DND-41 (cell line): ENCODE measurements around the gene SNX9.
"Not testable (repeated sequence)": the region's sequence is repeated elsewhere in the genome, so short reads cannot be mapped to it uniquely, and the experiment has no call there.

ENCODE experiments used
- ATAC-seq: fragments of 200-7000 bp; cut with Tn5 transposase; 3 replicates; pipeline ENCODE4 v1.9.1; 2021; ENCODE audit warnings: low read depth; ENCODE audit not compliant: insufficient read depth
- DNase-seq: peaks from one replicate; pipeline ENCODE4 v3.0.0-alpha.2; 2020
- H2AFZ ChIP-seq: 2 replicates; pipeline ENCODE4 v1.6.0; 2012; ENCODE audit warnings: low read depth, low read length
- H3K27ac ChIP-seq: 2 replicates; pipeline ENCODE4 v1.5.1; 2012; ENCODE audit warnings: low read length, inconsistent platforms
- H3K27me3 ChIP-seq: fragments of 200-600 bp; sonication (generic); 2 replicates; pipeline ENCODE4 v1.6.0; 2012; ENCODE audit warnings: low read length, mild to moderate bottlenecking, inconsistent platforms; ENCODE audit not compliant: insufficient read depth, poor library complexity
- H3K36me3 ChIP-seq: 2 replicates; pipeline ENCODE4 v1.5.1; 2012; ENCODE audit warnings: low read length, inconsistent platforms; ENCODE audit not compliant: insufficient read depth
- H3K4me1 ChIP-seq: 2 replicates; pipeline ENCODE4 v1.5.1; 2012; ENCODE audit warnings: mild to moderate bottlenecking, low read length; ENCODE audit not compliant: insufficient read depth
- H3K4me2 ChIP-seq: 2 replicates; pipeline ENCODE4 v1.6.0; 2012; ENCODE audit warnings: mild to moderate bottlenecking, moderate library complexity, low read length, inconsistent platforms; ENCODE audit not compliant: insufficient read depth
- H3K4me3 ChIP-seq, 2 experiments: fragments of 200-600 bp in 1 of 2; shearing (Covaris generic) in 1 of 2; 2 replicates each; pipeline ENCODE4 v1.5.1; 2012 to 2016; ENCODE audit warnings: inconsistent platforms in 2 of 2, low read length in 2 of 2, mild to moderate bottlenecking in 2 of 2, low read depth in 1 of 2, moderate library complexity in 1 of 2
- H3K79me2 ChIP-seq: 2 replicates; pipeline ENCODE4 v1.6.0; 2012; ENCODE audit warnings: low read length, inconsistent platforms; ENCODE audit not compliant: insufficient read depth
- H3K9ac ChIP-seq: 2 replicates; pipeline ENCODE4 v1.6.0; 2012; ENCODE audit warnings: low read depth, mild to moderate bottlenecking, inconsistent platforms, low read length, moderate library complexity
- H3K9me3 ChIP-seq: 2 replicates; pipeline ENCODE4 v1.5.1; 2012; ENCODE audit warnings: low read length, moderate library complexity, mild to moderate bottlenecking, inconsistent platforms; ENCODE audit not compliant: insufficient read depth, severe bottlenecking
- H4K20me1 ChIP-seq: 2 replicates; pipeline ENCODE4 v1.6.0; 2012; ENCODE audit warnings: low read length; ENCODE audit not compliant: insufficient read depth
- EZH2 ChIP-seq: IDR thresholded peaks from 3 replicates; pipeline ENCODE4 v1.6.1; 2012; ENCODE audit warnings: borderline replicate concordance, low read depth, mild to moderate bottlenecking, moderate library complexity, low read length, inconsistent platforms; ENCODE audit not compliant: severe bottlenecking
- TF ChIP-seq, protein P1 (sequence below): IDR thresholded peaks from 2 replicates; pipeline ENCODE4 v1.5.1; 2012; ENCODE audit warnings: borderline replicate concordance, low read length, moderate library complexity, mild to moderate bottlenecking; ENCODE audit not compliant: poor library complexity, severe bottlenecking; ENCODE audit errors: extremely low read depth

SNX9 gene

GRCh38 chr6:157946053-157946617, 123.1 kb downstream of the SNX9 start:
- no peak for ATAC-seq
- TF ChIP-seq, protein P1, sequence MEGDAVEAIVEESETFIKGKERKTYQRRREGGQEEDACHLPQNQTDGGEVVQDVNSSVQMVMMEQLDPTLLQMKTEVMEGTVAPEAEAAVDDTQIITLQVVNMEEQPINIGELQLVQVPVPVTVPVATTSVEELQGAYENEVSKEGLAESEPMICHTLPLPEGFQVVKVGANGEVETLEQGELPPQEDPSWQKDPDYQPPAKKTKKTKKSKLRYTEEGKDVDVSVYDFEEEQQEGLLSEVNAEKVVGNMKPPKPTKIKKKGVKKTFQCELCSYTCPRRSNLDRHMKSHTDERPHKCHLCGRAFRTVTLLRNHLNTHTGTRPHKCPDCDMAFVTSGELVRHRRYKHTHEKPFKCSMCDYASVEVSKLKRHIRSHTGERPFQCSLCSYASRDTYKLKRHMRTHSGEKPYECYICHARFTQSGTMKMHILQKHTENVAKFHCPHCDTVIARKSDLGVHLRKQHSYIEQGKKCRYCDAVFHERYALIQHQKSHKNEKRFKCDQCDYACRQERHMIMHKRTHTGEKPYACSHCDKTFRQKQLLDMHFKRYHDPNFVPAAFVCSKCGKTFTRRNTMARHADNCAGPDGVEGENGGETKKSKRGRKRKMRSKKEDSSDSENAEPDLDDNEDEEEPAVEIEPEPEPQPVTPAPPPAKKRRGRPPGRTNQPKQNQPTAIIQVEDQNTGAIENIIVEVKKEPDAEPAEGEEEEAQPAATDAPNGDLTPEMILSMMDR = no peak
- no peak for TF ChIP-seq EZH2
- peaks cover 13% of the 10 kb centered on the region for H3K4me1 ChIP-seq
- no peaks in the 10 kb centered on the region for H3K9me3 ChIP-seq
- DNase-seq = no peak
- H3K79me2 ChIP-seq = no peaks in the 10 kb centered on the region
- H3K9ac ChIP-seq = no peak overlapping the region
- no peak overlapping the region for H3K4me3 ChIP-seq
- H2AFZ ChIP-seq = no peak overlapping the region
- H3K27me3 ChIP-seq = no peaks in the 10 kb centered on the region
- H3K36me3 ChIP-seq = no peaks in the 10 kb centered on the region
- H3K27ac ChIP-seq = no peak overlapping the region
- 0 out of 2 replicates have a peak, but pooled peaks cover 3% of the 10 kb centered on the region for H4K20me1 ChIP-seq
- no peak overlapping the region for H3K4me2 ChIP-seq

GRCh38 chr6:157946865-157947532, 124.0 kb downstream of the SNX9 start:
- no peak overlapping the region for H2AFZ ChIP-seq
- peak; percentile 79 for ATAC-seq
- H3K79me2 ChIP-seq = no peaks in the 10 kb centered on the region
- no peak overlapping the region for H3K4me3 ChIP-seq
- no peak overlapping the region for H3K9ac ChIP-seq
- no peak overlapping the region for H3K27ac ChIP-seq
- peaks cover 4% of the 10 kb centered on the region for H3K4me1 ChIP-seq
- H3K9me3 ChIP-seq = no peaks in the 10 kb centered on the region
- no peak overlapping the region for H3K4me2 ChIP-seq
- no peaks in the 10 kb centered on the region for H3K36me3 ChIP-seq
- no peaks in the 10 kb centered on the region for H3K27me3 ChIP-seq
- no peak for DNase-seq
- no peaks in the 10 kb centered on the region for H4K20me1 ChIP-seq
- no peak for TF ChIP-seq EZH2
- TF ChIP-seq, protein P1 = peak; percentile 76

GRCh38 chr6:157950899-157951298, 127.9 kb downstream of the SNX9 start:
- not testable (repeated sequence) for H3K36me3 ChIP-seq, H3K79me2 ChIP-seq, H3K9me3 ChIP-seq, H3K4me1 ChIP-seq, H3K4me2 ChIP-seq, H3K4me3 ChIP-seq, H4K20me1 ChIP-seq, DNase-seq, H3K9ac ChIP-seq, H2AFZ ChIP-seq, ATAC-seq, H3K27ac ChIP-seq, H3K27me3 ChIP-seq

DNA sequence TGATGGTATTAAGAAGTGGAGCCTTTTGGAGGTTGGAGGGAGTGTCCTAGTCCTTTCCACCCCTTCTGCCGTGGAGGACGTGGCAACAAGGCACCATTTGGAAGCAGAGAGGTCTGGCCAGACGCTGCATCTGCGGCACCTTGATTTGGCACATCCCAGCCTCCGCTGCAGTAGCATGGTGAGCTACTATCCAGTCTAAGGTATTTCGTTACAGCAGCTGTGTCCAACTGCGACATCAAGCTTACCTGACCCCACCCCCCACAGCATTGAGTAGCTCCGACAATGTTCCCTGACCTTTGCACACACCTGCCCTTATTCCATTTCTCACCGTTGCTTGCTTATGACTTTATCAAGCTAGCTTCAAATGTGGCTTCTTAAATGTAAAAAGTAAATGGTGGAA, 128.8 kb downstream of the SNX9 start:
- H4K20me1 ChIP-seq = no peaks in the 10 kb centered on the region
- no peak overlapping the region for H3K4me2 ChIP-seq
- H3K4me3 ChIP-seq = no peak overlapping the region
- DNase-seq = no peak
- no peaks in the 10 kb centered on the region for H3K4me1 ChIP-seq
- H3K9me3 ChIP-seq = no peaks in the 10 kb centered on the region
- H3K27ac ChIP-seq = no peak overlapping the region
- H3K36me3 ChIP-seq = no peaks in the 10 kb centered on the region
- no peaks in the 10 kb centered on the region for H3K79me2 ChIP-seq
- H3K27me3 ChIP-seq = no peaks in the 10 kb centered on the region
- TF ChIP-seq, protein P1 = no peak
- TF ChIP-seq EZH2 = no peak
- H2AFZ ChIP-seq = no peak overlapping the region
- ATAC-seq = no peak
- H3K9ac ChIP-seq = no peak overlapping the region
